Kidney capillary endothelial cell (primary cell): Measurements from ENCODE around the gene PRRC1.

Experiments
- DNase-seq: peaks from one replicate; pipeline ENCODE4 v3.0.0-alpha.2; 2018; ENCODE audit warnings: low spot score

PRRC1 gene

GRCh38 chr5:127580731-127581130 lies 63.3 kb downstream of the PRRC1 start:
- no peak for DNase-seq

- no peak for DNase-seq
These were observed 64.0 kb downstream of the PRRC1 start for GRCh38 chr5:127581450-127581849.

GRCh38 chr5:127582773-127583370 lies 65.4 kb downstream of the PRRC1 start:
- DNase-seq = no peak

DNA sequence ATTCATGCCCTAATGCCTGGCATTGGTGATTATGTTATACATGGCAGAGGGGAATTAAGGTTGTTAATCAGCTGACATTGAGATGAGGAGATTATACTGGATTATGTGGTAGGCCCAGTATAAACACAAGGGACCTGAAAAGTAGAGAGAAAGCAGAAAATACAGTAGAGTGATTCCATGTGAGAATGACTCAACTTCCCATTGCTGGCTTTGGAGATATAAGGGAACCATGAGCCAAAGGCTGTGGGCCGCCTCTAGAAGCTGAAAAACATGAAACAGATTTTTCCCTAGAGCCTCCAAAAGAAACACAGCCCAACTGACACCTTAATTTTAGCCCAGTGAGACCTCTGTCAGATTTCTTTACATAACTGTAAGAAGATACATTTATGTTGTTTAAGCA lies 66.4 kb downstream of the PRRC1 start:
- no peak for DNase-seq

DNA sequence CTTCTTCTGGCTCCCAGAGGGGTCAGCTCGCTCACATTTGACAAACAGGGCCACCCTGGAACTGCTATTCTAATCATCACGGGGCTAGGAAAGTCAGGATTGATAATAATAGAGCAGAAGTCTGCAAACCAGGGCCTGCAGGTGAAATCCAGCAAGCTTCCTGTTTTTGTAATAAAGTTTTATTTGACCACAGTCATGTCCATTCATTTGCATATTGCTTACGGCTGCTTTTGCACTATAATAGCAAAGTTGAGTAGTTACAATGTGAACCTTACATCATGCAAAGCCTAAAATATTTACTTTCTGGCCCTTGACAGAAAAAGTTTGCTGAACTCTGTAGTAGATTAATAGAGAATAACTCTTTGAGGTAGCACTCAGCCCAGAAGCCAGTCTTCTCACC lies 68.2 kb downstream of the PRRC1 start:
- DNase-seq = no peak

- DNase-seq = no peak
These were observed 68.8 kb downstream of the PRRC1 start for GRCh38 chr5:127586066-127586770.

GRCh38 chr5:127586811-127587210 lies 69.4 kb downstream of the PRRC1 start:
- DNase-seq = no peak

- no peak for DNase-seq
These were observed 69.9 kb downstream of the PRRC1 start for GRCh38 chr5:127587246-127587917.

DNA sequence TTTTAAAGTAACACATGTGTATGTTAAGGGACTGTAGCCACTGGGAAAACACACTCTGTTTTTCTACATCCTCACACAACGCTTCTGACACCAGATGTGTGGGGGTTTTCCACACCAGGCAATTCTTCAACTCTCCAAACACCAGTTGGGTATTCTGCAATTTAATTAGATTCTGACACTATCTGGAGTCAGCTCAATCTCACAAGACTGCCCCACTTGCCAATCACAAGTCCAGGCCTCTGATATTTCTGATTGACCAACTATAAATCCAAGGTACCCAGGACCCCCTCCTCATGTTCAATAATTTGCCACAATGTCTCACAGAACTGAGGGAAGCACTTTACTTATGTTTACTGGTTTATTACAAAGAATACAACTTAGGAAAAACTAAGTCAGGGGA lies 70.9 kb downstream of the PRRC1 start:
- no peak for DNase-seq

DNA sequence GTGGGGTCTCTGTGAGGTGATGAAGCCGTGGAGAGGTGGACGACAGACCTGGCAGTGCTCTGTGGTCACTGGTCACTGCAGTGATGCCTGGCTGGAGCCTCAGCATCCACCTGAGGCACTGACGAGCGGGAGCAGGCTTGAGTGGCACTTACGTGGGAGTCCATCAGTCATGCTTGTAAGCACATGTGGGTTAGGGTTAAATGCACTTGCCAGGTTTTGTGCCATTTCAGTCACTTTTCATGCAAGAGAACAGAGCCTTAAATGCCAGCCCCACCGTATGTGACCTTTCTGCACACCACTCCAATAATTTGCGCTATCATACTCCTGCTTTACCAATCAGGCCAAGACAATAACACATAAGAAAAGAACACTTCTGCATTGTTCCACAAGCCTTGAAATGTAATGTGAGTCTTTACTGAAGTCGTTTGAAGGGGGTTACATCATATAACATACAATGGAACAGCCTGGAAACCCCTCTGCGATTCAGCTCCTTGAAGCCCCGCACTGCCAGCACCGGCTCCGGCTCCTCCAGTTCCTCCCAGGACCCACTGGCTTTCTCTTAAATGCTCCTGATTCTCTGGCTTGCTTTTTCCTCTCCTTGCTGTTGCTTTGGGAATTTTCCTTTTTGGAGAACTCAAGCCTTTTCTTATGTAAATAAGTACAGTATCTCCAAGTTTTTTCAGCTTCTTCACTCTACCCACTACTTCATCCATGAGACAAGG lies 72.0 kb downstream of the PRRC1 start:
- DNase-seq = no peak

DNA sequence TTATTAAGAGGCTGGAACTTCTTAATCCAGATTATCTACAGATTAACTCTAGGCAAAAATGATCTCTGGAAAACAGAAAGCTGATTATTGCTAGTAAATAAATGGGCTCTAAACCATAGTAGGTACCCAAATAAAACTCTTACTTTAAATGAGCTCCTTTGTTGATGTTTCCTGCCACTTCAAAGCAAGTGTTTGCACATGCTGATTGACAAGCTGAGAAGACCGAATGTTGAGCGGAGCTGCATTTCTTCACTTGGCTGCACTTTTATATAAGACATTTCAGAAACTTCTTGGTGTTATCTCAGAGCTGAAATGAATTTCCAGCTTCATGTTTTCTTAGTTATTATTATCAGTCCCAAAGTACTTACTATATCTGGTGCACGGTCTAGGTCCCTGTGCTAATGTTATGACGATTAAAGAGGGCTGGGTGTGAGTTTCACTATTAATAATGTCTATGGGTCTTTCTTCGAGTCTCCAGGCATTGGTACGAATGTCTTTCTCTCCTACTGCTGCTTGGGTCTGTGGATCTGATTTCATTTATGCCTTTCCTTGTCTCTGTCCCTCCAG lies 72.8 kb downstream of the PRRC1 start:
- no peak for DNase-seq

DNA sequence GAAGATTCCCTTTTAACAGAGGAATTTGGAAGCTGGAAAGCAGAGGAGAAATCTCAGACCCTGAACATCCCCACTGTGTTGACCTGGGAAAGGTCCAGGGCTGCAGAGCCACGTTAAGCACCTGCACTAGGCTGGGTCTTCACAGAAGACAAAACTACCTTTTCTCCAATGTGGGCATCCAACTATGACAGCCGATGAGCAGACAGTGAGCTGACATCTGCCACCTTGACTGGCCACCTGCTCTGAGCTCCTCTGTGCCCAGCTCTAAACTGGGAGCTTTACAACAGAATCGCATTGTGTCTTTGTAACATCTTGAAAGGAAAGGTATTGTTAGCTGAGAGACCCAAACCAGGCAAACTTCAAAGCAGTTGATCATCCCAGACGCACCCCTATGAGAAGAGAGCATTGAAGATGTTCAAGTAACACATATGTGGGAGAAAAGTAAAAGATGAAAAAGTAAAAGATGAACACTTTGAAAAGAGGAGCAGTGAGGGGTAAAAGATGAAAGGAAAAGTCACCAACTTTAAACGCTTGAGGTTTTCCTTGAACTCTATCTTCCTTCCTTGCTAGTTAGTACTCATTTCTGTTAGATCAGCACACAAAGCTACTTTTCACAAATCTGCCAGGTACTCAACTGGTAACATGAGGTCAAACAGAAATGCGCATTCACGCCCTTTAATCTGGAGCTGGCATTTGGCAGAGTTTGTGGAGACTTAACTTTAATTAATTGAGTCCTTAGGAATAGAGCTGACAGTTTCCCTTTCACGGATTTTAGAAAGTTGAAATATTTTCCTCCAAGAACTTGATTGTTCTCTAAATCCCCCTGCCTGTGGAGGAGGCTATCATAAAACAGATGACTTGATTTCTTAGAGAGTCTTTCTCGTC lies 78.3 kb downstream of the PRRC1 start:
- no peak for DNase-seq

DNA sequence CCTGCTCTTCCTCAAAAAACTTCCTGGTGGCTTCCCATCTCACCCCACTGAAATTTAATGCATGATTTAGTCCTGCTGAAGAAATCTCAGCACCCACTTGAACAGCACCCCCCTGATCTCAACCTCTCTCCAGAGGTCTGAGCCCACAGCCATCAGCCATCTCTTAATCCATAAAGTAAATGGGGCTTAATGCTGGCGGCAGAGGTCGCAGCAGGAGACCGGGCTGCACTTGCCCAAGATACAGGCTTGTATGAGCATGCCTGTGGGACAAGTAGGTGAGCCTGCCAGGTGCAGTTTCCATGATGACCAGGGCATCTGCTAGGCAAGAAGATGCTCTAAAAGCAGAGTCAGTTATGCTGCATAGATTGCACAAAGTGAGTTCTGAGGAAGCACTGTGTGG lies 79.1 kb downstream of the PRRC1 start:
- no peak for DNase-seq

- DNase-seq = no peak
These were observed 81.9 kb downstream of the PRRC1 start for GRCh38 chr5:127599320-127599719.

DNA sequence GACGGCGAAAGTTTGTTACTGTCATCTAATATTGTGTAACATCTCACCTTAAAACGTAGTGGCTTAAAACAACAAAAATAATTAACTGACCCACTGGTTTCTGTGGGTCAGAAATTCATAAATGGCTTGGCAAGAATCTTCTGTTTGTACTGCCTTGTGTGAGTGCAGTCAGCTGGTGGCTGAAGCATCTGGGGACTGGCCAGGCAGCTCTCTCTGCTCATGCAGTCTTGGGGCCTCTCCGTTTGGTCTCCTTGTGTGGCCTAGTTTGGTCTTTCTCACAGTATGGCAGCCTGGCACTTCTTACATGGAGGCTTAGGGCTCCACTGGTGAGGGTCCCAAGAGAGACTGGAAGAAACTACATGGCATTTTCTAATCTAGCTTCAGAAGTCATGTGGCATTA lies 82.4 kb downstream of the PRRC1 start:
- no peak for DNase-seq

- DNase-seq = no peak
These were observed 83.7 kb downstream of the PRRC1 start for GRCh38 chr5:127601111-127601510.

GRCh38 chr5:127601601-127602000 lies 84.2 kb downstream of the PRRC1 start:
- no peak for DNase-seq

GRCh38 chr5:127602481-127602880 lies 85.0 kb downstream of the PRRC1 start:
- no peak for DNase-seq

DNA sequence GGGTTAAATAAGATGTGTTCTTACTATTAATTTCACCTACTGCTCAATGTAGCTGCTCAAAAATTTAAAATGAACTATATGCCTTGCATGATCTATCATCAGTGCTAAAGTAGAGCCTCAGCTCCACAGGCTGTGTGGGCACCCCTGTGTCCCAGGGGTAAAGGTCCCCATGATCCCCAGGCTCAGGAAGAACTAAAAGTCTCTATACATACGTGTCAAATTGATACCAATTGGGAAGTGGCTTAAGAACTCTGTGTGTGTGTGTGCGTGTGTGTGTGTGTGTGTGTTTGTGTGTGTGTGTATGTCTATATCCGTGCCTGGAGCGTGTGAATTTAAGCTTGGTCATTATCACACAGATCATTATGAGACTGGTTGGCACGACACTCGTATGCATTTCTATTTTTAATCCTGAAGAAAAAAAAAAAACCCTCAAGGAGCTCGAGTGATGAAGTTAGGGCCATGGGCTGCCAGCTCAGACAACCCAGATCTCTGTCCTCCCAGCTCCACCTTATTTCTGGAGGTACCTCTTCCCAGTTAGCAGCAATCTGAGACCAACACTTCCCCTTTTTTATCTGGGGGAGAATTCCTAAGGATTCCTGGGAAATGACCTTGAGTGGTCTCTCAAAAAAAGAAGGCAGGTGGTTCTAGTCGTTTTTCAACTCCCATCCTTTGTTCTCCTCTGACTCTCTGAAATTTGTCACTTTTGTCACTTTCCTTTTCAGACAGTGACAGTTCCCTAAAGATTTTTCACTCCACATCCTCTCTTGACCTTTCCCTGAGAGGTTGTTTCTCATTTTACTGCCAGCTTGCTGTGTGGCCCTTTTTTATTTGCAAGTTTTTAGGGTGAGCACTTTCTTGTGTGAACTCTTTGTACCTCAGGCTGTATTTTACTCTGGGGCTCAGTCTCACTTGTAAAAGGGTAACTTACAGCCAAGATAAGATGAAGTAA lies 85.7 kb downstream of the PRRC1 start:
- DNase-seq = no peak
